Kidney epithelial cell (primary cell): ENCODE results near the gene TMEM132D. TPM values are rescaled to one million over a fixed set of nuclear protein-coding genes. Genes with fewer than 3 reads are reported as not detected.

Experiments used
- DNase-seq: peaks from one replicate; pipeline ENCODE4 v3.0.0-alpha.2; 2010; ENCODE audit warnings: low read depth
- H3K27me3 ChIP-seq: 2 replicates; pipeline ENCODE4 v1.6.0; 2011; ENCODE audit warnings: low read length; ENCODE audit not compliant: control insufficient read depth, insufficient read depth
- H3K36me3 ChIP-seq: 2 replicates; pipeline ENCODE4 v1.5.1; 2011; ENCODE audit warnings: low read length; ENCODE audit not compliant: control insufficient read depth, insufficient read depth
- H3K4me3 ChIP-seq: 2 replicates; pipeline ENCODE4 v1.5.1; 2011; ENCODE audit warnings: low read depth, mild to moderate bottlenecking, control low read depth, low read length
- CTCF ChIP-seq: IDR thresholded peaks from 2 replicates; pipeline ENCODE4 v1.5.1; 2011; ENCODE audit warnings: mild to moderate bottlenecking, moderate library complexity, low read length, control low read depth, inconsistent platforms; ENCODE audit not compliant: insufficient read depth, poor library complexity, severe bottlenecking
- total RNA-seq: library from RNA; depleted of rRNA; stranded (reverse); fragments of >200 nt; gene quantifications from 2 replicates; pipeline ENCODE4 v1.2.3, GENCODE V29; 2015

The TMEM132D gene
- total RNA-seq: 6.4 and 7.1 TPM in 2 replicates

GRCh38 chr12:129903956-129904829 is at the start of gene TMEM132D:
Gene TMEM132D, minus strand, starts transcription at chr12:129904025.
- TF ChIP-seq CTCF: no peak
- Histone ChIP-seq H3K27me3 (peaks cover 28% of the 10 kb centered on the region), H3K4me3 (peak within 1 kb of the TSS; percentile 32), H3K36me3 (no peaks in the 10 kb centered on the region)
- no peak for DNase-seq

GRCh38 chr12:129949651-129950050 is 45.8 kb upstream of the TMEM132D start:
- TF ChIP-seq CTCF: no peak
- Histone ChIP-seq H3K36me3 (no peaks in the 10 kb centered on the region), H3K27me3 (no peaks in the 10 kb centered on the region), H3K4me3 (no peak overlapping the region)
- no peak for DNase-seq

- Histone ChIP-seq H3K27me3 (no peaks in the 10 kb centered on the region), H3K4me3 (no peak overlapping the region), H3K36me3 (no peaks in the 10 kb centered on the region)
- DNase-seq: no peak
- no peak for TF ChIP-seq CTCF
Observed at GRCh38 chr12:129941618-129942017, 37.8 kb upstream of the TMEM132D start.

- DNase-seq: no peak
- no peak for TF ChIP-seq CTCF
- H3K36me3 ChIP-seq: no peaks in the 10 kb centered on the region
- H3K4me3 ChIP-seq: no peak overlapping the region
- no peaks in the 10 kb centered on the region for H3K27me3 ChIP-seq
Observed at GRCh38 chr12:129938089-129938488, 34.3 kb upstream of the TMEM132D start.

GRCh38 chr12:129937426-129937825 is 33.6 kb upstream of the TMEM132D start:
- no peak for DNase-seq
- Histone ChIP-seq H3K36me3 (no peaks in the 10 kb centered on the region), H3K4me3 (no peak overlapping the region), H3K27me3 (no peaks in the 10 kb centered on the region)
- no peak for TF ChIP-seq CTCF

- TF ChIP-seq CTCF: no peak
- H3K27me3 ChIP-seq: no peaks in the 10 kb centered on the region
- no peak for DNase-seq
- H3K4me3 ChIP-seq: no peak overlapping the region
- H3K36me3 ChIP-seq: no peaks in the 10 kb centered on the region
Observed at GRCh38 chr12:129928643-129929042, 24.8 kb upstream of the TMEM132D start.
